WTC11 (cell line): ENCODE measurements around the gene CELSR1.

ENCODE experiments used
- HMGXB4 ChIP-seq: sonication (generic); formaldehyde crosslinking; IDR thresholded peaks from 2 replicates; pipeline ENCODE4 v1.8.1; 2023; ENCODE audit warnings: mild to moderate bottlenecking, moderate library complexity, missing genetic modification reagents
- JUN ChIP-seq: sonication (generic); formaldehyde crosslinking; IDR thresholded peaks from 2 replicates; pipeline ENCODE4 v1.8.0; 2023; ENCODE audit warnings: mild to moderate bottlenecking, missing genetic modification reagents
- TF ChIP-seq, protein P1 (sequence below): sonication (generic); formaldehyde crosslinking; IDR thresholded peaks from 2 replicates; pipeline ENCODE4 v1.8.1; 2023; ENCODE audit warnings: mild to moderate bottlenecking, missing genetic modification reagents, borderline replicate concordance
- TF ChIP-seq, protein P2 (sequence below): sonication (generic); formaldehyde crosslinking; IDR thresholded peaks from 2 replicates; pipeline ENCODE4 v1.8.0; 2023; ENCODE audit warnings: missing genetic modification reagents, mild to moderate bottlenecking, borderline replicate concordance
- TF ChIP-seq, protein P3 (sequence below): sonication (generic); formaldehyde crosslinking; IDR thresholded peaks from 2 replicates; pipeline ENCODE4 v1.8.0; 2022; ENCODE audit warnings: mild to moderate bottlenecking, missing genetic modification reagents
- TF ChIP-seq, protein P4 (sequence below): sonication (generic); formaldehyde crosslinking; IDR thresholded peaks from 2 replicates; pipeline ENCODE4 v1.8.1; 2022; ENCODE audit warnings: low read depth, missing genetic modification reagents, borderline replicate concordance
- TF ChIP-seq, protein P5 (sequence below): fragments of 200-600 bp; IDR thresholded peaks from 2 replicates; pipeline ENCODE4 v1.8.0; 2022; ENCODE audit warnings: antibody characterized with exemption

GRCh38 chr22:46521994-46522393, 15.4 kb downstream of the CELSR1 start:
- no peak for TF ChIP-seq HMGXB4 (CRISPR knock-in tag)
- TF ChIP-seq JUN (CRISPR knock-in tag) = no peak
- TF ChIP-seq, protein P1, sequence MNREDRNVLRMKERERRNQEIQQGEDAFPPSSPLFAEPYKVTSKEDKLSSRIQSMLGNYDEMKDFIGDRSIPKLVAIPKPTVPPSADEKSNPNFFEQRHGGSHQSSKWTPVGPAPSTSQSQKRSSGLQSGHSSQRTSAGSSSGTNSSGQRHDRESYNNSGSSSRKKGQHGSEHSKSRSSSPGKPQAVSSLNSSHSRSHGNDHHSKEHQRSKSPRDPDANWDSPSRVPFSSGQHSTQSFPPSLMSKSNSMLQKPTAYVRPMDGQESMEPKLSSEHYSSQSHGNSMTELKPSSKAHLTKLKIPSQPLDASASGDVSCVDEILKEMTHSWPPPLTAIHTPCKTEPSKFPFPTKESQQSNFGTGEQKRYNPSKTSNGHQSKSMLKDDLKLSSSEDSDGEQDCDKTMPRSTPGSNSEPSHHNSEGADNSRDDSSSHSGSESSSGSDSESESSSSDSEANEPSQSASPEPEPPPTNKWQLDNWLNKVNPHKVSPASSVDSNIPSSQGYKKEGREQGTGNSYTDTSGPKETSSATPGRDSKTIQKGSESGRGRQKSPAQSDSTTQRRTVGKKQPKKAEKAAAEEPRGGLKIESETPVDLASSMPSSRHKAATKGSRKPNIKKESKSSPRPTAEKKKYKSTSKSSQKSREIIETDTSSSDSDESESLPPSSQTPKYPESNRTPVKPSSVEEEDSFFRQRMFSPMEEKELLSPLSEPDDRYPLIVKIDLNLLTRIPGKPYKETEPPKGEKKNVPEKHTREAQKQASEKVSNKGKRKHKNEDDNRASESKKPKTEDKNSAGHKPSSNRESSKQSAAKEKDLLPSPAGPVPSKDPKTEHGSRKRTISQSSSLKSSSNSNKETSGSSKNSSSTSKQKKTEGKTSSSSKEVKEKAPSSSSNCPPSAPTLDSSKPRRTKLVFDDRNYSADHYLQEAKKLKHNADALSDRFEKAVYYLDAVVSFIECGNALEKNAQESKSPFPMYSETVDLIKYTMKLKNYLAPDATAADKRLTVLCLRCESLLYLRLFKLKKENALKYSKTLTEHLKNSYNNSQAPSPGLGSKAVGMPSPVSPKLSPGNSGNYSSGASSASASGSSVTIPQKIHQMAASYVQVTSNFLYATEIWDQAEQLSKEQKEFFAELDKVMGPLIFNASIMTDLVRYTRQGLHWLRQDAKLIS = no peak
- TF ChIP-seq, protein P2, sequence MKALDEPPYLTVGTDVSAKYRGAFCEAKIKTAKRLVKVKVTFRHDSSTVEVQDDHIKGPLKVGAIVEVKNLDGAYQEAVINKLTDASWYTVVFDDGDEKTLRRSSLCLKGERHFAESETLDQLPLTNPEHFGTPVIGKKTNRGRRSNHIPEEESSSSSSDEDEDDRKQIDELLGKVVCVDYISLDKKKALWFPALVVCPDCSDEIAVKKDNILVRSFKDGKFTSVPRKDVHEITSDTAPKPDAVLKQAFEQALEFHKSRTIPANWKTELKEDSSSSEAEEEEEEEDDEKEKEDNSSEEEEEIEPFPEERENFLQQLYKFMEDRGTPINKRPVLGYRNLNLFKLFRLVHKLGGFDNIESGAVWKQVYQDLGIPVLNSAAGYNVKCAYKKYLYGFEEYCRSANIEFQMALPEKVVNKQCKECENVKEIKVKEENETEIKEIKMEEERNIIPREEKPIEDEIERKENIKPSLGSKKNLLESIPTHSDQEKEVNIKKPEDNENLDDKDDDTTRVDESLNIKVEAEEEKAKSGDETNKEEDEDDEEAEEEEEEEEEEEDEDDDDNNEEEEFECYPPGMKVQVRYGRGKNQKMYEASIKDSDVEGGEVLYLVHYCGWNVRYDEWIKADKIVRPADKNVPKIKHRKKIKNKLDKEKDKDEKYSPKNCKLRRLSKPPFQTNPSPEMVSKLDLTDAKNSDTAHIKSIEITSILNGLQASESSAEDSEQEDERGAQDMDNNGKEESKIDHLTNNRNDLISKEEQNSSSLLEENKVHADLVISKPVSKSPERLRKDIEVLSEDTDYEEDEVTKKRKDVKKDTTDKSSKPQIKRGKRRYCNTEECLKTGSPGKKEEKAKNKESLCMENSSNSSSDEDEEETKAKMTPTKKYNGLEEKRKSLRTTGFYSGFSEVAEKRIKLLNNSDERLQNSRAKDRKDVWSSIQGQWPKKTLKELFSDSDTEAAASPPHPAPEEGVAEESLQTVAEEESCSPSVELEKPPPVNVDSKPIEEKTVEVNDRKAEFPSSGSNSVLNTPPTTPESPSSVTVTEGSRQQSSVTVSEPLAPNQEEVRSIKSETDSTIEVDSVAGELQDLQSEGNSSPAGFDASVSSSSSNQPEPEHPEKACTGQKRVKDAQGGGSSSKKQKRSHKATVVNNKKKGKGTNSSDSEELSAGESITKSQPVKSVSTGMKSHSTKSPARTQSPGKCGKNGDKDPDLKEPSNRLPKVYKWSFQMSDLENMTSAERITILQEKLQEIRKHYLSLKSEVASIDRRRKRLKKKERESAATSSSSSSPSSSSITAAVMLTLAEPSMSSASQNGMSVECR (CRISPR knock-in tag) = no peak
- TF ChIP-seq, protein P3, sequence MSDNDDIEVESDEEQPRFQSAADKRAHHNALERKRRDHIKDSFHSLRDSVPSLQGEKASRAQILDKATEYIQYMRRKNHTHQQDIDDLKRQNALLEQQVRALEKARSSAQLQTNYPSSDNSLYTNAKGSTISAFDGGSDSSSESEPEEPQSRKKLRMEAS (CRISPR knock-in tag) = no peak
- TF ChIP-seq, protein P4, sequence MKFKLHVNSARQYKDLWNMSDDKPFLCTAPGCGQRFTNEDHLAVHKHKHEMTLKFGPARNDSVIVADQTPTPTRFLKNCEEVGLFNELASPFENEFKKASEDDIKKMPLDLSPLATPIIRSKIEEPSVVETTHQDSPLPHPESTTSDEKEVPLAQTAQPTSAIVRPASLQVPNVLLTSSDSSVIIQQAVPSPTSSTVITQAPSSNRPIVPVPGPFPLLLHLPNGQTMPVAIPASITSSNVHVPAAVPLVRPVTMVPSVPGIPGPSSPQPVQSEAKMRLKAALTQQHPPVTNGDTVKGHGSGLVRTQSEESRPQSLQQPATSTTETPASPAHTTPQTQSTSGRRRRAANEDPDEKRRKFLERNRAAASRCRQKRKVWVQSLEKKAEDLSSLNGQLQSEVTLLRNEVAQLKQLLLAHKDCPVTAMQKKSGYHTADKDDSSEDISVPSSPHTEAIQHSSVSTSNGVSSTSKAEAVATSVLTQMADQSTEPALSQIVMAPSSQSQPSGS = no peak
- TF ChIP-seq, protein P5, sequence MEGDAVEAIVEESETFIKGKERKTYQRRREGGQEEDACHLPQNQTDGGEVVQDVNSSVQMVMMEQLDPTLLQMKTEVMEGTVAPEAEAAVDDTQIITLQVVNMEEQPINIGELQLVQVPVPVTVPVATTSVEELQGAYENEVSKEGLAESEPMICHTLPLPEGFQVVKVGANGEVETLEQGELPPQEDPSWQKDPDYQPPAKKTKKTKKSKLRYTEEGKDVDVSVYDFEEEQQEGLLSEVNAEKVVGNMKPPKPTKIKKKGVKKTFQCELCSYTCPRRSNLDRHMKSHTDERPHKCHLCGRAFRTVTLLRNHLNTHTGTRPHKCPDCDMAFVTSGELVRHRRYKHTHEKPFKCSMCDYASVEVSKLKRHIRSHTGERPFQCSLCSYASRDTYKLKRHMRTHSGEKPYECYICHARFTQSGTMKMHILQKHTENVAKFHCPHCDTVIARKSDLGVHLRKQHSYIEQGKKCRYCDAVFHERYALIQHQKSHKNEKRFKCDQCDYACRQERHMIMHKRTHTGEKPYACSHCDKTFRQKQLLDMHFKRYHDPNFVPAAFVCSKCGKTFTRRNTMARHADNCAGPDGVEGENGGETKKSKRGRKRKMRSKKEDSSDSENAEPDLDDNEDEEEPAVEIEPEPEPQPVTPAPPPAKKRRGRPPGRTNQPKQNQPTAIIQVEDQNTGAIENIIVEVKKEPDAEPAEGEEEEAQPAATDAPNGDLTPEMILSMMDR = no peak
